ENCODE results near the gene PRKCD. TPM values are rescaled to one million over a fixed set of nuclear protein-coding genes. Genes with fewer than 3 reads are reported as not detected.

The PRKCD gene
- total RNA-seq, 1 experiment from 2014 or later: 19.2 TPM

- Mint-ChIP-seq H3K27me3 (ENCODE audit: low read depth) (no peaks in the 10 kb centered on the region), H3K27ac (no peak overlapping the region), H3K36me3 (peaks cover 3% of the 10 kb centered on the region; the same call in 1 of the 2 replicates), H3K4me1 (no peaks in the 10 kb centered on the region), H3K4me3 (no peak overlapping the region), H3K9me3 (no peaks in the 10 kb centered on the region)
- CTCF ChIA-PET: no interaction called here
- no peak for TF ChIP-seq NR3C1 (CRISPR knock-in tag; conservative IDR thresholded peaks at IDR 0.05; ENCODE audit: low read depth)
- no peak for TF ChIP-seq ATF3 (CRISPR knock-in tag; conservative IDR thresholded peaks at IDR 0.05)
- no peak for TF ChIP-seq ZBTB21 (CRISPR knock-in tag; IDR thresholded peaks at IDR 0.05; ENCODE audit: borderline replicate concordance)
- TF ChIP-seq E2F1 (CRISPR knock-in tag; IDR thresholded peaks at IDR 0.05): no peak
- TF ChIP-seq, protein P1, sequence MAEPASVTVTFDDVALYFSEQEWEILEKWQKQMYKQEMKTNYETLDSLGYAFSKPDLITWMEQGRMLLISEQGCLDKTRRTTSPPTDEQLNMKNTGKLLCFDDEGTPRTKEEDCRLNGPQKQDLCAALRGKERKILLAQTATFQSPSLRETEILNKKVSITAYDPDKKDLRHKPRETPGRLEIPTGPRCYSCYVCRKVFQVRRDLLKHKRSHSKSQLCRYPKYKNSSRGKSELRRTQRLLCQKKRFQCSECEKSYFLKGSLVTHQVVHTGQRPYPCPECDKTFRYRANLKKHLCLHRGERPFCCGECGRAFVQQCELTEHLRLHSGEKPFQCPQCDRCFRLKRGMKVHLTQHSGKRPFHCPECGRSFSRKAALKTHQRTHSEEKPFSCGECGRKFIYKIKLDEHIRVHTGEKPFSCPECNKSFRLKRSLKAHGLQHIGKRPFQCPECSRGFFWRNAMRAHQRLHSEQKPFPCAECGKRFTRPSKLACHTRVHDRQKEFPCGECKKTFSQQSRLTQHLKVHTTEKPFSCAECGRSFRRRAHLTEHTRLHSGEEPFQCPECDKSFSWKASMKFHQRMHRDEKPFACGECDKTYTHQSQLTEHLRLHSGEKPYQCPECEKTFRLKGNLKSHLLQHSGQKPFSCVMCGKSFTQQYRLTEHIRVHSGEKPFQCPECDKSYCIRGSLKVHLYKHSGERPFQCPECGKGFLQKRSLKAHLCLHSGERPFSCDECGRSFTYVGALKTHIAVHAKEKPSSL (CRISPR knock-in tag; conservative IDR thresholded peaks at IDR 0.05): no peak
- DNase-seq (ENCODE audit: low spot score): no peak
- POLR2A ChIA-PET: no interaction called here
- ATAC-seq: no peak
Observed at GRCh38 chr3:53184701-53185100, 23.7 kb downstream of the PRKCD start.

- TF ChIP-seq, protein P2, sequence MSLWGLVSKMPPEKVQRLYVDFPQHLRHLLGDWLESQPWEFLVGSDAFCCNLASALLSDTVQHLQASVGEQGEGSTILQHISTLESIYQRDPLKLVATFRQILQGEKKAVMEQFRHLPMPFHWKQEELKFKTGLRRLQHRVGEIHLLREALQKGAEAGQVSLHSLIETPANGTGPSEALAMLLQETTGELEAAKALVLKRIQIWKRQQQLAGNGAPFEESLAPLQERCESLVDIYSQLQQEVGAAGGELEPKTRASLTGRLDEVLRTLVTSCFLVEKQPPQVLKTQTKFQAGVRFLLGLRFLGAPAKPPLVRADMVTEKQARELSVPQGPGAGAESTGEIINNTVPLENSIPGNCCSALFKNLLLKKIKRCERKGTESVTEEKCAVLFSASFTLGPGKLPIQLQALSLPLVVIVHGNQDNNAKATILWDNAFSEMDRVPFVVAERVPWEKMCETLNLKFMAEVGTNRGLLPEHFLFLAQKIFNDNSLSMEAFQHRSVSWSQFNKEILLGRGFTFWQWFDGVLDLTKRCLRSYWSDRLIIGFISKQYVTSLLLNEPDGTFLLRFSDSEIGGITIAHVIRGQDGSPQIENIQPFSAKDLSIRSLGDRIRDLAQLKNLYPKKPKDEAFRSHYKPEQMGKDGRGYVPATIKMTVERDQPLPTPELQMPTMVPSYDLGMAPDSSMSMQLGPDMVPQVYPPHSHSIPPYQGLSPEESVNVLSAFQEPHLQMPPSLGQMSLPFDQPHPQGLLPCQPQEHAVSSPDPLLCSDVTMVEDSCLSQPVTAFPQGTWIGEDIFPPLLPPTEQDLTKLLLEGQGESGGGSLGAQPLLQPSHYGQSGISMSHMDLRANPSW (CRISPR knock-in tag; conservative IDR thresholded peaks at IDR 0.05; ENCODE audit: low read depth): no peak
- TF ChIP-seq, protein P3, sequence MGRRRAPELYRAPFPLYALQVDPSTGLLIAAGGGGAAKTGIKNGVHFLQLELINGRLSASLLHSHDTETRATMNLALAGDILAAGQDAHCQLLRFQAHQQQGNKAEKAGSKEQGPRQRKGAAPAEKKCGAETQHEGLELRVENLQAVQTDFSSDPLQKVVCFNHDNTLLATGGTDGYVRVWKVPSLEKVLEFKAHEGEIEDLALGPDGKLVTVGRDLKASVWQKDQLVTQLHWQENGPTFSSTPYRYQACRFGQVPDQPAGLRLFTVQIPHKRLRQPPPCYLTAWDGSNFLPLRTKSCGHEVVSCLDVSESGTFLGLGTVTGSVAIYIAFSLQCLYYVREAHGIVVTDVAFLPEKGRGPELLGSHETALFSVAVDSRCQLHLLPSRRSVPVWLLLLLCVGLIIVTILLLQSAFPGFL (CRISPR knock-in tag; IDR thresholded peaks at IDR 0.05; ENCODE audit: borderline replicate concordance): no peak
- TF ChIP-seq, protein P1 (CRISPR knock-in tag; conservative IDR thresholded peaks at IDR 0.05): no peak
- TF ChIP-seq USF2 (CRISPR knock-in tag; IDR thresholded peaks at IDR 0.05) (no peak), NFATC4 (CRISPR knock-in tag; IDR thresholded peaks at IDR 0.05) (no peak), ATF1 (CRISPR knock-in tag; IDR thresholded peaks at IDR 0.05) (no peak), MXD4 (CRISPR knock-in tag; IDR thresholded peaks at IDR 0.05; ENCODE audit: borderline replicate concordance) (no peak), MLX (CRISPR knock-in tag; IDR thresholded peaks at IDR 0.05) (no peak), ZNF263 (CRISPR knock-in tag; IDR thresholded peaks at IDR 0.05; ENCODE audit: low read depth) (no peak), OVOL2 (CRISPR knock-in tag; IDR thresholded peaks at IDR 0.05; ENCODE audit: borderline replicate concordance) (no peak), ZNF317 (CRISPR knock-in tag; IDR thresholded peaks at IDR 0.05; ENCODE audit: borderline replicate concordance, low read depth) (no peak), CREB1 (CRISPR knock-in tag; IDR thresholded peaks at IDR 0.05) (no peak)
- Mint-ChIP-seq H3K4me1 (no peaks in the 10 kb centered on the region), H3K4me3 (no peak overlapping the region), H3K27me3 (ENCODE audit: low read depth) (no peaks in the 10 kb centered on the region), H3K36me3 (peaks cover 7% of the 10 kb centered on the region; the same call in 1 of the 2 replicates), H3K9me3 (no peaks in the 10 kb centered on the region), H3K27ac (no peak overlapping the region)
- ChIA-PET POLR2A (no interaction called here), CTCF (interaction anchor here (0.7 kb wide), 1 partner anchor 22 kb away, joined by 3 read pairs; no protein-coding TSS in a partner anchor)
- no peak for DNase-seq (ENCODE audit: low spot score)
- ATAC-seq: no peak
Observed at GRCh38 chr3:53185761-53186465, 24.9 kb downstream of the PRKCD start.
